ENCODE results near the gene ANO10.

DNA sequence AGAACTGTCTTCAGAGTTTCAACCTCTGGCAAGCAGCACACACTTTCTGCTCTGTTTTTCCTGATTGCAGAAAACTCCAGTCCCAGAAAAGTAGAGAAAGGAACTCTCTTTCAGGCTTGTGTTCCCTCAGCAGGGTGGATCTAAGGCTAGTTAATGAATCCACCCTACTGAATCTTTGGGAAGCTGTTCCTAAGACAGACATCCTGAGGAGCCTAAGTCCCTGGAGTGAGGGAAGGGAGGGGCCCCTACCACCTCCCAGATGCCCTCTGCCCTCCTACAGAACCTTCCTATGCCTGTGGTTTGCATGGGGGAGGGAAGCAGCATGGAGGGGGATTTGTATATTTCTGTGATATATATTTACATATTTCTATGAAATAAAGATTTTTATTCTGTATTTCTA is 124.4 kb downstream of the ANO10 start:
- TF ChIP-seq YY1 (IDR thresholded peaks at IDR 0.05; ENCODE audit: insufficient read depth, insufficient read length), result no peak
- no peak for TF ChIP-seq ZNF274 (IDR thresholded peaks at IDR 0.05; ENCODE audit: low read depth, low read length)

Data from NT2/D1 (cell line).